GM19328 (cell line): ENCODE measurements around the gene RNF187.

ENCODE experiments used
- ATAC-seq: cut with Tn5 transposase; IDR thresholded peaks from one replicate; pipeline ENCODE4 v1.9.1; 2021; ENCODE audit warnings: mild to moderate bottlenecking, moderate library complexity; ENCODE audit not compliant: unreplicated experiment

Gene RNF187

GRCh38 chr1:228487336-228488124, at the start of gene RNF187:
TSS of gene RNF187 (plus strand) at chr1:228487382.
- peak; percentile 66 for ATAC-seq

DNA sequence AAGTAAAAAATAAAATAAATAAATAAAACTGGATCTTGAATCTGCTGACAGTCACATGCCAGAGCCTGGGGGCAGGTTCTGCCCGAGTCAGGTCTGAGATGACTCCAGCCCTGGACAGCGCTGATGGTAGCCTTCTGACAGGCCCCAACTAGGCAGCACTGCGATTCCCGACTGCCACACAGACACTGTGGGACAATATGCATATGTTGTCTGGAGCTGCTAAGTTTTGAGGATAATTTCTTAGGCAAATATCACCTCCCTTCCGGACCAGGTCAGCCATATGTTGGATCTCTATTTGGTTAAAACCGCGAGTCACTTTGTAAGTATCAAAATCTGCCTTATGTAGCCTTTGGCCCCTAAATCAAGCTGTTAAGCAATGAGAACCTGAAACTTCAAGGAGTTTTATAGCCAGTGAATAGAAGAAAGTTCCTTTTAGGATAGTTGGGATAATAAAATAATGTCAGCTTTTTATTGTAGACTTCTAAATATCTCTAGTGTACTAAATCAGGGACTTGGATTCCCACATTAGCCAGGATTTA, 49.7 kb upstream of the RNF187 start:
- no peak for ATAC-seq

DNA sequence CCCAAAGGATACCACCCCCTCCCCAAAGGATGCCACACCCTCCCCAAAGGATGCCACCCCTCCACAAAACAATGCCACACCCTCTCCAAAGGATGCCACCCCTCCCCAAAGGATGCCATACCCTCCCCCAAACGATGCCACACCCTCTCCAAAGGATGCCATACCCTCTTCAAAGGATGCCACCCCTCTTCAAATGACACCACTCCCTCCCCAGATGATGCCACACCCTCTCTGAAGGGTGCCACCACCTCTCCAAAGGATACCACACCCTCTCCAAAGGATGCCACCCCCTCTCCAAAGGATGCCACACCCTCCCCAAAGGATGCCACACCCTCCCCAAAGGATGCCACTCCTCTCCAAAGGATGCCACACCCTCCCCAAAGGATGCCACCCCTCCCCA, 48.9 kb upstream of the RNF187 start:
- ATAC-seq: no peak

DNA sequence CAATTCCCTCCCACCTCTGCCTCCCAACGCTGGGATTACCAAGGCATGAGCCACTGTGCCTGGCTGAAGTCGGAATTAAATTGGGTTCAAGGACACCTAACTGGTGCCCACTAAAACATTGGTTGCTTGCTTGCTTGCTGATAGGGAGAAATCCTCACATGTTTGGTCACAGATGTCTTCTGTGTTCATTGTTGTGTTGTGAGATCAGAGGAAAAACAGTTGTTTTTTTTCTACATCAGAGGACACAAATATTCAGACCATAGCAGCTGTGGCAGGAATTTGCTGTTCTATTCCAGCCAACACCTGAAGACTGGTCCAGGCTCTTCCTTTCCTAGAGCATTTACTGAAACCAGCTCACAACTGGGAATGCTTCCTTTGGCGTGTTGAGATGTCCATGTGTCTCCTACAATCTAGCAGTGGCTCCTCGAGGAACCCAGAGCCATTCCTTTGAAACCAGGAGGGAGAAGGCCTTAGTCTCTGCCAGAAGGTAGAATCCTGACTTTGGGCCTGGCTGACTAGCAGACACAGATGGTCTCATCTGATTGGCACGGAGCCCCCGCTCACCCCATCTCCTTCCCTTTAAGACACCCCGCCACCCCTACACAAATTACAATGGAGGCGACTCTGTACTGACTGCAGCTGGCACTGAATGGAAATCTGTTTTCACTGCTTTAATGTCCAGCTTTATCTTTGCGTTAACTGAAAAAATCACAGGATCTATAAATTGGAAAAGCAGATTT, 46.3 kb upstream of the RNF187 start:
- no peak for ATAC-seq

GRCh38 chr1:228443395-228443794, 43.8 kb upstream of the RNF187 start:
- no peak for ATAC-seq

GRCh38 chr1:228445490-228445842, 41.7 kb upstream of the RNF187 start:
- ATAC-seq: no peak

GRCh38 chr1:228445843-228446650, 41.1 kb upstream of the RNF187 start:
- no peak for ATAC-seq

DNA sequence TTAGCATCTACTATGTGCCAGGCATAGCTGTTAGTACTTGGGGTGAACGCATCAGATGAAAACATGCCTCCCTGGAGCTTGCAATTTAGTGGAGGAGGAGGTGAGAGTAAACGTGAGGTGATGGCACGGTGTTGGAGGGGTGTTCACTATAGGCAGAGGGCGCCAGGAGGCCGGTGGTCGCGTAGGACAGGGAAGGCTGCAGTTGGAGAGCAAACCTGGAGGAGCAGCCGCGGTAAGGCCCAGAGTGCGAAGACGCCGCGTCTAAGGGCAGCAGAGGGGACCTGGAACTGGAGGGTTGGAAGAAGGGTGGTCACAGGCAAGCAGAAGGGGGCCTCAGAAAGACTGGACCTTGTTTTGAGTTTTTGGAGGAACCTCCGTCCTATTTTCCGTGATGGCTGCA, 40.3 kb upstream of the RNF187 start:
- no peak for ATAC-seq

DNA sequence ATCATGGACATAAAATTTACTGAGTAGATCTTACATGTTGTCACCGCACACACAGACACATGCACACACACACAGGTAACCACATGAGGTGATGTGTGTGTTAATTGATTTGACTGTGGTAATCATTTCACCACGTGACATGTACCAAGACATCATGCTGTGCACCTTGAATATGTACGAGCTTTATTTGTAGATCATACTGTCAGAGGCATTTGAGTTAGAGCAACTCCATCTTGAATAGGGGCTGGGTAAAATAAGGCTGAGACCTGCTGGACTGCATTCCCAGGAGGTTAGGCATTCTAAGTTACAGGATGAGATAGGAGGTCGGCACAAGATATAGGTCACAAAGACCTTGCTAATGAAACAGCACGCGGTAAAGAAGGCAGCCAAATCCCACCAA, 38.8 kb upstream of the RNF187 start:
- ATAC-seq: no peak

GRCh38 chr1:228450200-228450599, 37.0 kb upstream of the RNF187 start:
- no peak for ATAC-seq

DNA sequence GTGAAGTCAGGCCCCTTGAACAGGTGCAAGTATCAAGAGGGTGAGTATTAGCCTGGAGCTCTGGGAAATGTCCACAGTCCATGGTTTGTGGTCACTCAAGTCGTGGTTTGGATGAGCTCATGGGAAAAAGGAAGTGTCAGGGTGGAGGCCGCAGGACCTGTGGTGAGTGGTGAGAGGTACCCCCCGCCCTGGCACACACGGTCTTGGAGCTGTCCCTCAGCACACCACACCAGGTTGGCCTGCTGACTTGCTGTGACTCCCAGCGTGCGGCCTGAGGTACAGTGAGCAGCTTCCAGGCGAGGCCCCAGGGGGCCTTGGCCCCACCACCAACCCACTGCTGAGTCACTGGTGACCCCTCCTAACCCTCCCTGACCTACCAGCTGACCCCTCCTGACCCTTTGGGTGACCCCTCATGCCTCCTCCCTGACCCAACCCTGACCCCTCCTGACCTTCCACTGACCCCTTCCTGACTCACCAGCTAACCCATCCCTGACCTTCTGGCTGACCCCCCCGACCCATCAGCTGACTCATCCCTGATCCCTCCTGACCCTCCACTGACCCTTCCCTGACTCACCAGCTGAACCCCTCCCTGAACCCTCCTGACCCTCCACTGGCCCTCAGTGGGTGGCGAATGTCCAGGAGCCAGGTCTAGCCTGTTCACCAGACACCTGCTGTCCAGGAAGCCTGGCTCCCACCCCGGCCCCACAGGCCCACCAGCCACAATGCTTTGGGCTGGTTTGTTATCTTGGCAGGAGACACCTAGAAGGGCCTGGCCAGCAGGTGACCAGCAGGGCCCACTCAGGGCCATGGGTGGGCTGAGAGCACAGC, 34.8 kb upstream of the RNF187 start:
- no peak for ATAC-seq

- no peak for ATAC-seq
Measured at GRCh38 chr1:228453022-228453560, 34.1 kb upstream of the RNF187 start.

- no peak for ATAC-seq
Measured at GRCh38 chr1:228453614-228454013, 33.6 kb upstream of the RNF187 start.

DNA sequence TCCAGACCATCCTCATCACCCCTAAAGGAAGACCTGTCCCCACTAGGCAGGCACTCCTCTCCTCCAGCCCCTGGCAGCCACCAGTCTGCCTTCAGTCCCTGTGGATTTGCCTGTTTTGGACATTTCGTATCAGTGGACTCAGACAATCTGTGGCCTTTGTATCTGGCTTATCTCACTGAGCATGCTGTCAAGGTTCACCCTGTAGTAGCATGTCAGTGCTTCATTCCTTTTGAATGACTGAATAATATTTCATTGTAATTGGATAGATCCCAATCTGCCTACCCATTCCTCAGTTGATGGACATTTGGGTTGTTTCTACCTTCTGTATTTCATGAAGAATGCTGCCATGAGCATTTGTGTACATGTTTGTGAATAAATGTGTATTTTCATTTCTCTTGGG, 32.9 kb upstream of the RNF187 start:
- ATAC-seq: no peak

DNA sequence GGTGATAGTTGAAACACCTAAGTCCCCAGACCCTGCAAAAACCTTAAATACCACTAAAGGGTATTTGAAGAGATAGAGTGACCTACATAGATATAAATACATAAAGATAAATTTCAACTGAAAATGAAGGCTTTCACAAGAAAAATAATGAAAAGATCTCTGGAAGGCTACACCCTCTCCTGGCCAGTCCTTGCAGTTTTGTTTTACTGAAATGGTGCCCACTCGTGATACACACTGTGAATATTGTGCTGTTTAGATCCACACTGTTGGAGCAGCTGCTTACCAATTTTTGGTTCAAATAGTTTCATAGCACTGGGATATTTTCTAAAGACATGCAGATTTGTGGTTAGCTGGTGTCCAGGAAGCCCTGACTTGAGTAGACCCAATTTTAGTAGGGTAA, 31.5 kb upstream of the RNF187 start:
- no peak for ATAC-seq

GRCh38 chr1:228456252-228457016, 30.7 kb upstream of the RNF187 start:
- ATAC-seq: no peak

DNA sequence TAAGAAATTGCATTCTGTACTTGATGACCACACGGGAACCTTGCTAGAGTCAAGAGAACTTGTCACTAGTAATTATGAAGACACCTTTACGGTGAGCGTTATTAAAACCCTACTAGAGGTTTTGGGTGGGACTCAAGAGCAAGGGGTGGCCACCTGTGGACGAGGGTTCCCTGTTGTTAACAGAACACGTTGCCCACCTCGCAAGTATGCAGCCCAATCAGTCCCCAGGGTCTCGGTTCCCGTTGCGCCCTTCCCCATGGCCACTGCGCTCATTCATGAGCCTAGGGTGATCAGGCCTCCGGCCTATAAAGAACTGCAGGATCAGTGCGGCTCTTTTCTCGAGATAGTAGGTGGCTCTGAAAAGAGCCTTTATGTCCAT, 30.2 kb upstream of the RNF187 start:
- ATAC-seq: peak; percentile 15

- ATAC-seq: peak; percentile 85
Measured at GRCh38 chr1:228457396-228458176, 29.6 kb upstream of the RNF187 start.
